Cortex of kidney (tissue), 1 donor: ENCODE data around the gene NHERF2.

Experiments
- DNase-seq: peaks from one replicate; lab custom pipeline; 2025; lab: John Stamatoyannopoulos, UW

NHERF2 gene

GRCh38 chr16:2082983-2083364 lies 56.3 kb downstream of the NHERF2 start:
- no peak for DNase-seq

DNA sequence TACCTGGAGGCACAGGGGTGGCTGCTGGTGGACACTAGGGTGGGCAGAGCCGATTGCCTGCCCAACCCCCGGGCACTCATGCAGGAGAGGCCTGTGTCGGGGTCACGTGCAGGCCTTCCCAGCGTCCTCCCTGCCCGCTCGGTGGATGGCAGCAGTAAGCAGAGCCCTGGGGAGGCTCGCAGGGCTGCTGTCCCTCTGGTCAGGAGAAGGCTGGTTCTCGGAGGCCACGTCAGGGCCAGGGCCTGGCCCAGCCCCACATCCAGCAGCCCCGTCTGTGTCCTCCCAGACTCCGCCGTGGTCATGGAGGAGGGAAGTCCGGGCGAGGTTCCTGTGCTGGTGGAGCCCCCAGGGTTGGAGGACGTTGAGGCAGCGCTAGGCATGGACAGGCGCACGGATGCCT lies 56.7 kb downstream of the NHERF2 start:
- no peak for DNase-seq

- no peak for DNase-seq
These were observed 57.4 kb downstream of the NHERF2 start for GRCh38 chr16:2083876-2084780.

DNA sequence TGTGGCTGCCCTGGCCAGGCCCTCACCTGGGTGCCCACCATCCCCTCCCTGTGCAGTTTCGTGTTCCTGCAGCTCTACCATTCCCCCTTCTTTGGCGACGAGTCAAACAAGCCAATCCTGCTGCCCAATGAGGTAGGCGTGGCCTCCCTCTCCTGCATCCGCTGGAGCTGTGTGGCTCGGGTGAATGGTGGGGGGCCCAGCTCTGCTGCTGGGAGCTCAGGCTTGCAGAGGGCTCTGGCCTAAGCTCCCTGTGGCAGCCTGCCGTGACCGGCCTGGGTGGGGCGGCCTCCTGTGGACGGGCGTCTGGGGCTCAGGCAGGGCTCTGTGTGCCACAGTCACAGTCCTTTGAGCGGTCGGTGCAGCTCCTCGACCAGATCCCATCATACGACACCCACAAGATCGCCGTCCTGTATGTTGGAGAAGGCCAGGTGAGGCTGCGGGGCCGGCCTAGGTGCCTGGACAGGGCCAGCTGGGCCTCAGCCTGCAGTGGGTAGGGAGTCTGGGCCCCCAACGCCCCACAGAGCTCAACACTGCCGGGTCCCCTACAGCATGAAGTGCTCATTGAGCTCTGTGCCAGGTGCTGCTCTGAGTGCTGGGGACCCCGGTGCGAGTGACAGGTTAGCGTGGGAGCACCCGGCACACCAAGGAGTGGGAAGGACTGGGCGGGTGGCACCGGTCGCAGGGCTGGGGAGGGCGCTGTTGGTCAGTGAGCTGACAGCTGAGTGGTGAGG lies 58.4 kb downstream of the NHERF2 start:
- DNase-seq = no peak

DNA sequence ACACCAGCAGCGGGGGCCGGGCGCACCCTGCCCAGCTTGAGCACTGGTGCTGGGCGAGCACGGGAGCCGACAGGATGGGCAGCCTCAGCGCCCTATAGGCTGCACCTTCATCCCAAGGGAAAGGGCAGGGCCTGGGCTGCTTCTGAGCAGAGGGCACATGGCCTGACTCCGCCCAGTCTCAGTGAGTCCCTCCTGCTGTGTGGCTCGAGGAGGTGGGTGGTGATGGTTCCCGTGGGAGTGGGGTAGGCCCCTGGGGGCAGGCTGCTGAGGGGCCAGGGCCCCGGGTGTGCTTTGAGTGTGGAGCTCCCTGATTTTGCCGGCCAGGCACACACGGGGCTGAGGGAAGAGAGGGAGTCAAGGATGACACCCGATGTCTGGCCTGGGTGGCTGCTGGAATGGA lies 59.0 kb downstream of the NHERF2 start:
- no peak for DNase-seq

DNA sequence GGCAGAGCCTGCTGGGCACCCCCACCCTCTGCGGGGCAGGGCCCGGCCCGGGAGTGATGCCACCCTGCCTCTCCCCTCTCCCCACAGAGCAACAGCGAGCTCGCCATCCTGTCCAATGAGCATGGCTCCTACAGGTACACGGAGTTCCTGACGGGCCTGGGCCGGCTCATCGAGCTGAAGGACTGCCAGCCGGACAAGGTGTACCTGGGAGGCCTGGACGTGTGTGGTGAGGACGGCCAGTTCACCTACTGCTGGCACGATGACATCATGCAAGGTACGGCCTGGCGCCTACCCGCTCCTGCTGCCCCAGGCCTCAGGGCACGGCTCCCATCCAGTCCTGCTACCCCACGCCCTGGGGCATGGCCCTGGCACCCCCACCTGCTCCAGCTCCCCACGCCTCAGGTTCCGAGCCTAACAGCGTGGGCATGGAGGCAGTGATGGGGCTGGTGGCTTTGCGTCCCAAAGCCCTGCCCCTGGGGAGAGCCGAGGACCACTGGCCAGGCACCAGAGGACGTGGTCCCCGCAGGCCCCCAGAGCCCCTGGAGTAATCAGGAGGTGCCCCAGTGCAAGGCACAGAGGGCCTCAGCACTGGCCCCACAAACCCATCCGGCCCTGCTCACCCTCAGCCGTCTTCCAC lies 59.5 kb downstream of the NHERF2 start:
- DNase-seq = no peak

GRCh38 chr16:2086812-2087747 lies 60.4 kb downstream of the NHERF2 start:
- DNase-seq = no peak

DNA sequence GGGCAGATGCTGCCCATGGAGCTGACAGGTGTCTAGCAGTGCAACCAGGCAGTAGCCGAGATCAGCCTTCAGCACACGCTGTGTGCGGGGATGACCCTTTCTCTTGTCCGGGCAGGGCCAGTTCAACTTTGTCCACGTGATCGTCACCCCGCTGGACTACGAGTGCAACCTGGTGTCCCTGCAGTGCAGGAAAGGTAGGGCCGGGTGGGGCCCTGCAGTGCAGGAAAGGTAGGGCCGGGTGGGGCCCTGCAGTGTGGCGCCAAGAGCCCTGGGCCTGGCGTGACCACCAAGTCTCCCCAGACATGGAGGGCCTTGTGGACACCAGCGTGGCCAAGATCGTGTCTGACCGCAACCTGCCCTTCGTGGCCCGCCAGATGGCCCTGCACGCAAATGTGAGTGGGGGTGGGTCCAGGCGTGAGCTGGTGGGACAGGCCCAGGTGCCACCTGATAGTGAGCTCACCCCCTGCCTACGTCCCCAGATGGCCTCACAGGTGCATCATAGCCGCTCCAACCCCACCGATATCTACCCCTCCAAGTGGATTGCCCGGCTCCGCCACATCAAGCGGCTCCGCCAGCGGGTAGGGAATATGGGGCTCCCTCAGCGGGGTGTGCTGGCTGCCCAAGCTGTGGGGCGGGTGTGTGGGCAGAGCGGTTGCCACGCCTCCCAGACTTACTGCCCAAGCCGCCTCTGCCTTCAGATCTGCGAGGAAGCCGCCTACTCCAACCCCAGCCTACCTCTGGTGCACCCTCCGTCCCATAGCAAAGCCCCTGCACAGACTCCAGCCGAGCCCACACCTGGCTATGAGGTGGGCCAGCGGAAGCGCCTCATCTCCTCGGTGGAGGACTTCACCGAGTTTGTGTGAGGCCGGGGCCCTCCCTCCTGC lies 61.3 kb downstream of the NHERF2 start:
- no peak for DNase-seq
